ACHN (cell line): ENCODE results near the gene SH3RF2.
"Not testable (repeated sequence)": the region's sequence is repeated elsewhere in the genome, so short reads cannot be mapped to it uniquely, and the experiment has no call there.

Experiments
- DNase-seq: peaks from one replicate; pipeline ENCODE4 v3.0.0-alpha.2; 2015
- in situ Hi-C: cut with HindIII; loops from 2 replicates; pipeline ENCODE4 v1.10.0; 2017; ENCODE audit warnings: low sequenced_read_pairs, low pct_ligation_motif_present, low pct_unique_long_range_greater_than_20kb

SH3RF2 gene

GRCh38 chr5:146081556-146081955, 145.2 kb downstream of the SH3RF2 start:
- no peak for DNase-seq
- in situ Hi-C loops, result no loop called here

GRCh38 chr5:146082798-146083197, 146.4 kb downstream of the SH3RF2 start:
- DNase-seq, result no peak
- in situ Hi-C loops, result no loop called here

GRCh38 chr5:146084376-146084775, 148.0 kb downstream of the SH3RF2 start:
- no peak for DNase-seq
- in situ Hi-C loops, result no loop called here

- in situ Hi-C loops, result no loop called here
- no peak for DNase-seq
These were observed 151.7 kb downstream of the SH3RF2 start for GRCh38 chr5:146088098-146088497.

GRCh38 chr5:146089287-146089686, 152.9 kb downstream of the SH3RF2 start:
- DNase-seq, result no peak
- in situ Hi-C loops, result no loop called here

- in situ Hi-C loops, result no loop called here
- DNase-seq, result no peak
These were observed 155.5 kb downstream of the SH3RF2 start for GRCh38 chr5:146091881-146092280.

GRCh38 chr5:146098047-146098446, 161.7 kb downstream of the SH3RF2 start:
- DNase-seq, result no peak
- in situ Hi-C loops, result no loop called here

GRCh38 chr5:146101646-146102045, 165.3 kb downstream of the SH3RF2 start:
- in situ Hi-C loops, result no loop called here
- no peak for DNase-seq

GRCh38 chr5:146103594-146103993, 167.2 kb downstream of the SH3RF2 start:
- no peak for DNase-seq
- in situ Hi-C loops, result no loop called here

GRCh38 chr5:146105477-146105876, 169.1 kb downstream of the SH3RF2 start, which contains the start of gene PLAC8L1:
TSS of gene PLAC8L1 (minus strand) at chr5:146105577. CDS start at chr5:146104311, 1,266 bp downstream.
- DNase-seq, result no peak
- in situ Hi-C loops, result no loop called here

GRCh38 chr5:146107901-146108300, 171.5 kb downstream of the SH3RF2 start:
- no peak for DNase-seq
- in situ Hi-C loops, result no loop called here

- DNase-seq, in situ Hi-C loops: not testable (repeated sequence)
These were observed 172.5 kb downstream of the SH3RF2 start for GRCh38 chr5:146108870-146109269.

- in situ Hi-C loops, result no loop called here
- no peak for DNase-seq
These were observed 173.0 kb downstream of the SH3RF2 start for GRCh38 chr5:146109379-146109778.

- DNase-seq, result no peak
- in situ Hi-C loops, result no loop called here
These were observed 175.0 kb downstream of the SH3RF2 start for GRCh38 chr5:146111409-146111808.

GRCh38 chr5:146112476-146112875, 176.1 kb downstream of the SH3RF2 start:
- no peak for DNase-seq
- in situ Hi-C loops, result no loop called here
